Trophoblast cell (in vitro differentiated cells and primary cell): ENCODE results near the gene CCDC85C.

ENCODE experiments used
- DNase-seq, 2 donors: peaks; one replicate each; pipeline ENCODE4 v3.0.0-alpha.2; 2016
- H2AFZ ChIP-seq: 2 replicates; pipeline ENCODE4 v1.6.1; 2013; ENCODE audit warnings: low read length, moderate library complexity, mild to moderate bottlenecking; ENCODE audit not compliant: insufficient read depth, poor library complexity
- H2AK5ac ChIP-seq: 2 replicates; pipeline ENCODE4 v1.6.1; 2013; ENCODE audit warnings: mild to moderate bottlenecking, low read length
- H2BK120ac ChIP-seq: 2 replicates; pipeline ENCODE4 v1.6.1; 2013; ENCODE audit warnings: low read length, mild to moderate bottlenecking, moderate library complexity; ENCODE audit not compliant: insufficient read depth, poor library complexity
- H2BK12ac ChIP-seq: 2 replicates; pipeline ENCODE4 v1.6.1; 2013; ENCODE audit warnings: mild to moderate bottlenecking, low read length, moderate library complexity
- H2BK5ac ChIP-seq: 2 replicates; pipeline ENCODE4 v1.6.1; 2013; ENCODE audit warnings: low read length, low read depth, moderate library complexity, mild to moderate bottlenecking; ENCODE audit not compliant: poor library complexity
- H3K14ac ChIP-seq: 2 replicates; pipeline ENCODE4 v1.6.1; 2013; ENCODE audit warnings: mild to moderate bottlenecking, low read length
- H3K18ac ChIP-seq: 2 replicates; pipeline ENCODE4 v1.6.1; 2013; ENCODE audit warnings: mild to moderate bottlenecking, low read length
- H3K23ac ChIP-seq: 2 replicates; pipeline ENCODE4 v1.6.1; 2013; ENCODE audit warnings: low read length
- H3K27ac ChIP-seq: 2 replicates; pipeline ENCODE4 v1.5.1; 2013; ENCODE audit warnings: low read depth, mild to moderate bottlenecking, inconsistent platforms, low read length, moderate library complexity
- H3K27me3 ChIP-seq: 2 replicates; pipeline ENCODE4 v1.6.1; 2013; ENCODE audit warnings: inconsistent platforms, mild to moderate bottlenecking, low read length, moderate library complexity; ENCODE audit not compliant: insufficient read depth
- H3K36me3 ChIP-seq, 2 experiments: 1 replicate in 1 of 2; 2 replicates in 1 of 2; pipeline ENCODE4 v1.6.1; 2013; ENCODE audit warnings: low read length in 2 of 2, mild to moderate bottlenecking in 2 of 2, moderate library complexity in 1 of 2; ENCODE audit not compliant: insufficient read depth in 2 of 2, control insufficient read depth in 1 of 2
- H3K4ac ChIP-seq: 2 replicates; pipeline ENCODE4 v1.6.1; 2013; ENCODE audit warnings: low read depth, mild to moderate bottlenecking, low read length, moderate library complexity
- H3K4me1 ChIP-seq, 2 experiments: 1 replicate in 1 of 2; 2 replicates in 1 of 2; pipeline ENCODE4 v1.6.1; 2013; ENCODE audit warnings: low read length in 2 of 2, mild to moderate bottlenecking in 2 of 2, moderate library complexity in 1 of 2; ENCODE audit not compliant: insufficient read depth in 2 of 2, control insufficient read depth in 1 of 2
- H3K4me2 ChIP-seq: 2 replicates; pipeline ENCODE4 v1.6.1; 2013; ENCODE audit warnings: inconsistent platforms, mild to moderate bottlenecking, low read length, moderate library complexity
- H3K4me3 ChIP-seq: 2 replicates; pipeline ENCODE4 v1.5.1; 2013; ENCODE audit warnings: mild to moderate bottlenecking, low read depth, low read length, inconsistent platforms
- H3K79me1 ChIP-seq: one replicate; pipeline ENCODE4 v1.6.1; 2013; ENCODE audit warnings: low read length
- H3K79me2 ChIP-seq: 2 replicates; pipeline ENCODE4 v1.6.1; 2013; ENCODE audit warnings: low read length, mild to moderate bottlenecking; ENCODE audit not compliant: control insufficient read depth, insufficient read depth, poor library complexity
- H3K9ac ChIP-seq: 2 replicates; pipeline ENCODE4 v1.6.1; 2013; ENCODE audit warnings: mild to moderate bottlenecking, low read length
- H3K9me3 ChIP-seq: 2 replicates; pipeline ENCODE4 v1.6.1; 2013; ENCODE audit warnings: low read depth, mild to moderate bottlenecking, control low read depth, inconsistent platforms, low read length; ENCODE audit not compliant: insufficient read depth
- H4K12ac ChIP-seq: 2 replicates; pipeline ENCODE4 v1.6.1; 2013; ENCODE audit warnings: low read depth, mild to moderate bottlenecking, low read length, moderate library complexity
- H4K8ac ChIP-seq: 2 replicates; pipeline ENCODE4 v1.6.1; 2013; ENCODE audit warnings: low read depth, mild to moderate bottlenecking, low read length, moderate library complexity
- H4K91ac ChIP-seq: one replicate; pipeline ENCODE4 v1.6.1; 2013; ENCODE audit warnings: low read depth, mild to moderate bottlenecking, low read length, moderate library complexity
- WGBS: extraction: QIAGEN DNeasy Blood & Tissue Kit; methylation state at CpG from one replicate; pipeline ENCODE4 v1.1.7; 2013; ENCODE audit warnings: missing lambda C conversion rate; ENCODE audit not compliant: insufficient read length, insufficient coverage; ENCODE audit errors: extremely low coverage; 5-methylcytosine and 5-hydroxymethylcytosine counted together

Gene CCDC85C

GRCh38 chr14:99600232-99600888 is 3.6 kb downstream of the CCDC85C start:
- no peak overlapping the region for H3K14ac ChIP-seq
- no peak overlapping the region for H3K18ac ChIP-seq
- no peak overlapping the region for H2BK120ac ChIP-seq
- no peak overlapping the region for H2AK5ac ChIP-seq
- no peak overlapping the region for H3K4me3 ChIP-seq
- peaks cover 10% of the 10 kb centered on the region for H3K79me1 ChIP-seq
- no peak overlapping the region for H2BK5ac ChIP-seq
- H2BK12ac ChIP-seq: no peak overlapping the region
- no peak overlapping the region for H2AFZ ChIP-seq
- no peak overlapping the region for H3K4me2 ChIP-seq
- no peak overlapping the region for H3K27ac ChIP-seq
- H4K91ac ChIP-seq: no peak overlapping the region
- no peak overlapping the region for H4K8ac ChIP-seq
- H3K4me1 ChIP-seq: peaks cover 22 to 29% of the 10 kb centered on the region in 2 experiments
- H3K79me2 ChIP-seq: peaks cover 40% of the 10 kb centered on the region
- no peaks in the 10 kb centered on the region for H3K36me3 ChIP-seq
- DNase-seq: no peak
- no peak overlapping the region for H4K12ac ChIP-seq
- peaks cover 5% of the 10 kb centered on the region for H3K27me3 ChIP-seq
- H3K4ac ChIP-seq: peak overlapping the region; percentile 34
- WGBS: no CpG with 5 or more reads among the region's 3 CpGs
- no peaks in the 10 kb centered on the region for H3K9me3 ChIP-seq
- no peak overlapping the region for H3K9ac ChIP-seq
- H3K23ac ChIP-seq: no peak overlapping the region

DNA sequence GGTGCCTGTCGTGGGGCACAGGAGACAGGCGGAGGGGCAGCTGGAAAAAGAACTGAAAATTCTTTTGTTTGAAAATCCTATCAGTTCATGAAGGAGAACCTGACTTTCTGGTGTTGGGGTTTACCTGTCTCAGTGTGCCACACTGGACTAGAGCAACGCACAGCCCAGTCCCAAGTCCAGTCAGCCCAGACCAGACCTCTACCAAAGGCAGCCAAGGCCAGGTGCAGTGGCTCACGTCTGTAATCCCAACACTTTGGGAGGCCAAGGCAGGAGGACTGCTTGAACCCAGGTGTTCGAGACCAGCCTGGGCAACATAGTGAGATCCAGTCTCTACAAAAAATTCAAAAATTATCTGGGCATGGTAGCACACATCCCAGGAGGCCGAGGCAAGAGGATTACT is 4.6 kb downstream of the CCDC85C start:
- no peak overlapping the region for H3K23ac ChIP-seq
- H3K4me2 ChIP-seq: no peak overlapping the region
- no CpG with 5 or more reads among the region's 6 CpGs for WGBS
- no peak for DNase-seq
- no peak overlapping the region for H4K91ac ChIP-seq
- no peak overlapping the region for H2BK12ac ChIP-seq
- peaks cover 5% of the 10 kb centered on the region for H3K27me3 ChIP-seq
- H4K8ac ChIP-seq: no peak overlapping the region
- peaks cover 4% of the 10 kb centered on the region for H3K79me1 ChIP-seq
- no peak overlapping the region for H2BK120ac ChIP-seq
- H3K9ac ChIP-seq: no peak overlapping the region
- no peak overlapping the region for H2BK5ac ChIP-seq
- no peak overlapping the region for H2AK5ac ChIP-seq
- H3K9me3 ChIP-seq: no peaks in the 10 kb centered on the region
- no peak overlapping the region for H4K12ac ChIP-seq
- H2AFZ ChIP-seq: no peak overlapping the region
- peaks cover 36% of the 10 kb centered on the region for H3K79me2 ChIP-seq
- H3K18ac ChIP-seq: no peak overlapping the region
- H3K36me3 ChIP-seq: no peaks in the 10 kb centered on the region
- H3K4ac ChIP-seq: no peak overlapping the region
- no peak overlapping the region for H3K27ac ChIP-seq
- H3K4me1 ChIP-seq: peaks cover 22 to 29% of the 10 kb centered on the region in 2 experiments
- H3K14ac ChIP-seq: no peak overlapping the region
- H3K4me3 ChIP-seq: no peak overlapping the region

GRCh38 chr14:99598774-99599173 is 5.2 kb downstream of the CCDC85C start:
- H4K91ac ChIP-seq: no peak overlapping the region
- peaks cover 3% of the 10 kb centered on the region for H3K79me1 ChIP-seq
- no peak overlapping the region for H4K8ac ChIP-seq
- no peak overlapping the region for H3K4me2 ChIP-seq
- H3K79me2 ChIP-seq: peaks cover 36% of the 10 kb centered on the region
- H2BK12ac ChIP-seq: no peak overlapping the region
- no peak overlapping the region for H4K12ac ChIP-seq
- no peaks in the 10 kb centered on the region for H3K36me3 ChIP-seq
- H3K4me1 ChIP-seq: peaks cover 22 to 29% of the 10 kb centered on the region in 2 experiments
- H3K27ac ChIP-seq: no peak overlapping the region
- H2BK5ac ChIP-seq: no peak overlapping the region
- H3K23ac ChIP-seq: no peak overlapping the region
- WGBS: no CpG with 5 or more reads among the region's 3 CpGs
- H3K14ac ChIP-seq: no peak overlapping the region
- peaks cover 5% of the 10 kb centered on the region for H3K27me3 ChIP-seq
- DNase-seq: no peak
- H2AK5ac ChIP-seq: no peak overlapping the region
- H3K4ac ChIP-seq: peak overlapping the region; percentile 57
- no peak overlapping the region for H3K4me3 ChIP-seq
- H2BK120ac ChIP-seq: no peak overlapping the region
- H3K9me3 ChIP-seq: no peaks in the 10 kb centered on the region
- no peak overlapping the region for H2AFZ ChIP-seq
- H3K9ac ChIP-seq: no peak overlapping the region
- H3K18ac ChIP-seq: no peak overlapping the region

- WGBS: no CpG with 5 or more reads among the region's 20 CpGs
- no peak overlapping the region for H3K4me3 ChIP-seq
These were observed 6.0 kb downstream of the CCDC85C start for GRCh38 chr14:99597911-99598600.

More at GRCh38 chr14:99597911-99598600, 6.0 kb downstream of the CCDC85C start:
- H3K36me3 ChIP-seq: no peaks in the 10 kb centered on the region
- no peak overlapping the region for H3K18ac ChIP-seq
- H2AFZ ChIP-seq: no peak overlapping the region
- no peak overlapping the region for H4K91ac ChIP-seq
- no peak overlapping the region for H3K14ac ChIP-seq
- DNase-seq: no peak
- H3K4me1 ChIP-seq: peaks cover 16 to 22% of the 10 kb centered on the region in 2 experiments
- no peak overlapping the region for H4K12ac ChIP-seq
- H3K23ac ChIP-seq: no peak overlapping the region
- peaks cover 1% of the 10 kb centered on the region for H3K27me3 ChIP-seq
- H2BK120ac ChIP-seq: no peak overlapping the region
- no peak overlapping the region for H2AK5ac ChIP-seq
- no peak overlapping the region for H4K8ac ChIP-seq
- H3K4me2 ChIP-seq: no peak overlapping the region
- H3K27ac ChIP-seq: no peak overlapping the region
- H3K9me3 ChIP-seq: no peaks in the 10 kb centered on the region
- H2BK12ac ChIP-seq: no peak overlapping the region
- no peak overlapping the region for H3K9ac ChIP-seq
- H3K79me1 ChIP-seq: no peaks in the 10 kb centered on the region
- H3K4ac ChIP-seq: peak overlapping the region; percentile 61
- H3K79me2 ChIP-seq: peaks cover 30% of the 10 kb centered on the region
- H2BK5ac ChIP-seq: no peak overlapping the region
